HS-5 (cell line): ENCODE results near the gene NUPR1.
A peak's percentile ranks its signal among the peaks of the same experiment; 100 is the strongest.
"Not testable (repeated sequence)": the region's sequence is repeated elsewhere in the genome, so short reads cannot be mapped to it uniquely, and the experiment has no call there.

Experiments
- DNase-seq: peaks from one replicate; pipeline ENCODE4 v3.0.0-alpha.2; 2012; ENCODE audit warnings: low read depth

Gene NUPR1, protein sequence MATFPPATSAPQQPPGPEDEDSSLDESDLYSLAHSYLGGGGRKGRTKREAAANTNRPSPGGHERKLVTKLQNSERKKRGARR

GRCh38 chr16:28538733-28539596 is at the start of gene NUPR1:
Gene NUPR1, minus strand, starts transcription at chr16:28538974. Its CDS starts 67 bp downstream, at chr16:28538907.
- peak; percentile 60 for DNase-seq

GRCh38 chr16:28587386-28587785 is 48.6 kb upstream of the NUPR1 start:
- no peak for DNase-seq

GRCh38 chr16:28586466-28586865 is 47.7 kb upstream of the NUPR1 start:
- no peak for DNase-seq

DNA sequence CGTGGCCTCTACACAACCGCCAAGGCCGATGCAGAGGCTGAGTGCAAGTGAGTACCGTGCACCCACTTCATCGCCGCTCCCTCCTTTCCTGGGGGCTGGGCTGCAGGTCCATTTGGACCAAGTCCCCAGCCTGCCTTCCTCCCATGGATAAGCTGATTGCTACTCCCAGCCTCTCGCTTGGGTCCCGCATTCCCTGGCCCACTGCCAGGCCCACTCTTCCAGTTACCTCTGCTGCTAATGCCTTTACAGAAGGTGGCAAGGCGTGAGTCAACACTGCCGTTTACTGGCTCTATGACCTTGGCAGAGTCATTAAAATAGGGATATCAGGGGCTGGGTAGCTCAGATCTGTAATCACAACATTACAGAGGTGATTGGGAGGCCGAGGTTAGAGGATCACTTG is 46.9 kb upstream of the NUPR1 start:
- no peak for DNase-seq

DNA sequence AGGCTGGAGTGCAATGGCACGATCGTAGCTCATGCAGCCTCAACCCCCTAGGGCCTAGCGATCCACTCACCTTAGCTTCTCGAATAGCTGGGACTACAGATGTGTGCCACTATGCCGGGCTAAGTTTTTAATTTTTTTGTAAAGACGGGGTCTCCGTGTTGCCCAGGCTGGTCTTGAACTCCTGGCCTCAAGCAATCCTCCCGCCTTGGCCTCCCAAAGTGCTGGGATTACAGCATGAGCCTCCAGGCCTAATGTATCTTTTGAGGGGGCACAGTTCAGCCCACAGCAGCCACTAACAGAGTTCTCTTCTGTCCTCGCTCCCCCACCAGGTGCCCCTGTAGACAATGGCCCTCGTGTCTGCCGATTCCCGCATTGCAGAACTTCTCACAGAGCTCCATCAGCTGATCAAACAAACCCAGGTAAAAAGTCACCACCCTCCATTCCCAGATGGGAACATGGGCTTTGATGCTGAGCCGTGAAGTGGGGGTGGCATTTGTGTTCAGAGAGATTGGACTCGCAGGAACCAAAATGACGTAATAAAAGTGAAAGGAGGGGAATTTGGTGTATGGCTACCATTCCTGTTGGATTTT is 42.0 kb upstream of the NUPR1 start:
- no peak for DNase-seq

DNA sequence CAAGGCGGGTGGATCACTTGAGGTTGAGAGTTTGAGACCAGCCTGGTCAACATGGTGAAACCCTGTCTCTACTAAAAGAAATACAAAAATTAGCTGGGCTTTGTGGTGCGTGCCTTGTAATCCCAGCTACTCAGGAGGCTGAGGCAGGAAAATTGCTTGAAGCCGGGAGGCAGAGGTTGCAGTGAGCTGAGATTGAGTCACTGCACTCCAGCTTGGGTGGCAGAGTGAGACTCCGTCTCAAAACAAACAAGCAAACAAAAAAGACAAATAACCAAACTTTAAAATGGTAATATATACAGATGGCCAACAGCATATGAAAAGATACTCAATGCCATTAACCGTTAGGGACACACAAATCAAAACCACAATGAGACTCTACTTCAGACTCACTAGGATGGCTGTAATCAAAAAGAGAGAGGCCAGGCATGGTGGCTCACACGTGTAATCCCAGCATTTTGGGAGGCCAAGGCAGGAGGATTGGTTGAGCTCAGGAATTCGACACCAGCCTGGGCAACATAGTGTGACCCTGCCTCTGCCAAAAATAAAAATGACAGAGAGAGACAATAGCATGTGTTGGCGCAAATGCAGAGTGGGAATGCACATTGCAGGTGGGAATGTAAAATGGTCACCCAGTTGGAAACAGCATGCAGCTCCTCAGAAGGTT is 36.8 kb upstream of the NUPR1 start:
- no peak for DNase-seq

GRCh38 chr16:28574925-28575324 is 36.2 kb upstream of the NUPR1 start:
- no peak for DNase-seq

DNA sequence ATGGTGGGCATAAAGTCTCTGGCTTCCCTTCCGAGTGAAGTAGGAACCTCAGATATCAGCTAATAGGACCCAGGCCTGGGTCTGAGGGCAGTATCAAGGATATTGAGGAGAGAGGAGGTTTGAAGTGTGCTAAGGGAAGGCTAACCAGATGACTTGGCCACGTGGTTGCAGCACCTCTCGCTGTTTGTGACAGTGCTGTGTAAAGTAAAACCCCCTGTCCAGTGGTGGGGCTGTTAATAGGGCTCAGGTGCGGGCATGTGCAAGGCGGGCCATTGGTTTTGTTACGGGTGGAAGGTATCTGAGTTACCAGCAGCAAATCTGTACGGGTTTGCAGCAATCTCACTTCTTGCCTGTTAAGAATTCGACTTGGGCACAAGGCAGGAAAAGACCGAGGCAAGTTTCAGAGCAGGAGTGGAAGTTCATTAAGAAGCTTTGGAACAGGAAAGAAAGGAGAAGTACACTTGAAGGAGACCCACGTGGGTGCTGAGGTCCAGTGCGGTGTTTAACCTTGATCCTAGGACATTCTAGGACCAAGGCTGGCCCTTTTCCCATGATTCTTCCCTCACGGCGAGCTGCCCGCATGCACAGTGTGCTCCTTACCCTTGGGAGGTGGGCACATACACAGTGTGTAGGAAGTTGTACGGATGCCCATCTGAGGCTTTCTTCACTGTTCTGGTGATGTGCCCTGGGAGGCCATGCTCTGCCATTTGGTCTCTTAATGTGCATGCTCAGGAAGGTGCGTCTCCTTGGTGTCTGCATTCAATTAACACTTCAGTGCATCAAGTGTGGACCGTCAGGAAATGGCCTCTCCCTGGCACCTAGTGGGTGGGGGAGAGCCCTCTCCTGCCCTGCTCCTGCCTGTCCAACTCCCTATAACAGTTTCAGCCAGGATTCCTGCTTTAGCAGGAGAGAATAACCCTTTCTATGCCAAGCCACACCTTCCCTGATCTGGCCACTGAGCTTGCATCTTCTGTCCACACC is 35.3 kb upstream of the NUPR1 start:
- no peak for DNase-seq

- no peak for DNase-seq
Observed at GRCh38 chr16:28572696-28573510, 34.1 kb upstream of the NUPR1 start.

- DNase-seq, result no peak
Observed at GRCh38 chr16:28569968-28570752, 31.4 kb upstream of the NUPR1 start.

- DNase-seq, result no peak
Observed at GRCh38 chr16:28569021-28569420, 30.2 kb upstream of the NUPR1 start.

DNA sequence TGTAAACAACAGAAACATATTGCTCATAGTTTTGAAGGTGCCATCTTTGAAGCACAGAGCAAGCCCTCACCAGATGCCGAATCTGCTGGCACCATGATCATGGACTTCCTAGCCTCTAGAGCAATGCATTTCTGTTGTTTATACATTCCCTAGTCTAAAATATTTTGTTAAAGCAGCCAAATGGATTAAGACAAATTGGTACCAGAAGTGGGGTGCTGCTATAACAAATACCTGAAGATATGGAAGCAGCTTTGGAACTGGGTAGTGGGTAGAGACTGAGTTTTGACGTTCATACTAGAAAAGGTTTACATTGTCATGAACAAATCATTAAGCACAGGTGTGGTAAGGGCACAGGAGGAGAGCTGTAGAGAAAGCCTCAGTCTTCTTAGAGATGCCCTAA is 28.5 kb upstream of the NUPR1 start:
- no peak for DNase-seq

DNA sequence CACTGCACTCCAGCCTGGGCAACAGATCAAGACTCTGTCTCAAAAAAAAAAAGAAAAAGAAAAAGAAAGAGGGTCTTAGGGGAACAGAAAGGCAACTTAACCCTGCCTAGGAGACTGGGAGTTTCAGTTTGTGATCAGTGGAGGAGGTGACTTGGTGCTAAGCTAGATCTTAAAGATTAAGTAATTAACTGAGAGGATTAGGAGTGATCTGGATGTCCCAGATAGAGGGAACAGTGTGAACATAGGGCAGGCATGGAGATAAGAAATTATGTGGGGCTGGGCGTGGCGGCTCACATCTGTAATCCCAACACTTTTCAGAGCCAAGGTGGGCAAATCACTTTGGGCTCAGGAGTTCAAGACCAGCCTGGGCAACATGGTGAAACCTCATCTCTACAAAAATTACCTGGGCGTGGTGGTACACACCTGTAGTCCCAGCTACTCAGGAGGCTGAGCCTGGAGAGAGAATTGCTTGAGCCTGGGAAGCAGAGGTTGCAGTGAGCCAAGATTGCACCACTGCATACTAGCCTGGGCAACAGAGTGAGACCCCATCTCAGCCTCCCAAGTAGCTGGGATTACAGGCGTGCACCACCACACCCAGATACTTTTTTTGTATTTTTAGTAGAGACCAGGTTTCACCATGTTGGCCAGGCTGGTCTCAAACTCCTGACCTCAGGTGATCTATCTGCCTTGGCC is 27.6 kb upstream of the NUPR1 start:
- DNase-seq, result not testable (repeated sequence)

GRCh38 chr16:28563218-28563617 is 24.4 kb upstream of the NUPR1 start:
- DNase-seq, result no peak

DNA sequence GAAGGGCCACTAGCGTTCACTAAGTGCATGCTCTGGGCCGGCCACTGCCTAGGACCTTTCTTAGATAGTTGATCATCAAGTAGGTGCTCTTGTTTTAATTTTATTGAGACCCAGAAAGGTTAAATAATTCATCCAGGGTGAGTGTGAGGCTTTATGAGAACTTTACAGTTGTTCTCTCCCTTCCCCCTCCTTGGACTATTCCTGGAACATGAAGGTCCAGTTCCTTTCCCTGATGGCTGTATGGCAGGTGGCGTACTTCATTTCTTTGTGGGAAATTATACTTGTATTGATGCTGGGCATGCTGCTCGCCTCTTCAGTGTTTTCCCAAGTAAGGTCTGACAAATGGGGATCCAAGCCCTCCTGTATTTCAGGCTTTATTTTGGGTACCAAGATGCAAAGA is 23.4 kb upstream of the NUPR1 start:
- no peak for DNase-seq

DNA sequence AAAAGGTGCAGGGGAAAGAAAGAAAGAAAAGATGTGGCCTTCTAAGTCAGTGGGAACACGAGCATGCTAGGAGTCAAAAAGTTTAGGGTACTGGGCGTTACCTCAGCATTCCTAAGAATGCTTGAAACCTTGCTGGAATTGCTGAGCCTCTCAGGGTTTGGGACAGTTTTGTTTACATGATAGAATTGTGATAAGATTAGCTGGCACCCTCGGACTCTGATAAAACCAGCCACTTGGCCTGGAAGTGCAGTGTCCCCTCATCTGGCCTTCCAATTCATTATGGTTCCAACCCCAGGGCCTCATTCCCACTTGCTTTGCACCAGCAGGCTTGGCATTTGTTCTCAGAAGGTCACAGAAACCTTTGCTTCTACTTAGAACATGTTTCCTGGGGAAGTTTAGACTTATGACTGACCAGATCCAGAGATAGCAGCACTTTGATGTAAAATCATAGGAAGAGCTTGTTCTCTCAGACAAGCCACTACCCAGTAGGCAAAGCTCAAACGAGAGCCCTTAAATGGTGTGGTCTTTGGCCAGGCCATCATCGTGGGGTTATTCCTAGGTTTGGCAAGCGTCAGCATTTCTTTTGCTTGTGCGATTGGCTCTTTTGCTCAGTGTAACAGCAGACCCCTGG is 22.9 kb upstream of the NUPR1 start:
- DNase-seq, result no peak

- no peak for DNase-seq
Observed at GRCh38 chr16:28558456-28558855, 19.7 kb upstream of the NUPR1 start.

DNA sequence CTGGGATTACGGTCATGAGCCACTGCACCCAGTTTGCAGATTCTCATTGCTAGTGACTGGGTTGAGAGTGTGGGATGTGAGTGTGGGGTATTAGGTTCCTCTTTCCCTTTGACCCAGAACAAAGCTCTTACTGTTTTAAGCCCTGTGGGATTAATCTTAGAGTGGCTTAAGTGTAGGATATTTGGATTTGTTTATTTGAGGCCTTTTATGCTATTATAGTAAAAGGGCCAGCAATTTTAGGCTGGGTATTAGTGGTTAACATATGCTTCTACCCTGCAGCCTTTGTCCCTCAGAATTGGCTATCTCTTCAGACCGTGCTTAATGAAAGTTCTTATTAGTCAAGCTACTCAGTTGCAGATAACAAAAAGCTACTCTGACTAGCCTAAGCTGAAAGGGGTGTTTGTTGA is 18.1 kb upstream of the NUPR1 start:
- no peak for DNase-seq

DNA sequence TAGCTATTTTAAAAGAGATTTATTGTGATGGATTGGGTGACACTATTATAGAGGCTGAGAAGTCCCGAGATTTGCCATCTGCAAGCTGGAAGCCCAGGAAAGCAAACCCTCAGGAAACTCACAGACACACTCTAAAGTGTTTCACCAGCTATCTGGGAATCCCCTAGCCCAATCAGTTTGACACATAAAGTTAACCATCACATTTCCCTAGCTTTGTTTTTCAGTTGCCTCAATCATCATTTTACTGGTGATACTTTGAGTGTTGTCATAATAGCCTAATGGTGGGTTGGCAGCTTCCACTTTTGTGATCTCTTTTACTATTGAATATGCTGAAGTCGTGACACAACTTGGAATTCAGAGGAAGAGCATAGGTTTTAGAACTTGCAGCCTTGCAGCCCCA is 16.8 kb upstream of the NUPR1 start:
- no peak for DNase-seq
